HL-60 (cell line): ENCODE data around the gene KLRC1.
"Not testable (repeated sequence)": the region's sequence is repeated elsewhere in the genome, so short reads cannot be mapped to it uniquely, and the experiment has no call there.

Experiments
- GABPA ChIP-seq: IDR thresholded peaks from 2 replicates; pipeline ENCODE4 v1.6.1; 2012; ENCODE audit warnings: low read depth
- POLR2AphosphoS5 ChIP-seq: IDR thresholded peaks from 2 replicates; pipeline ENCODE4 v1.6.1; 2012; ENCODE audit warnings: low read depth
- TF ChIP-seq, protein P1 (sequence below): IDR thresholded peaks from one replicate; pipeline ENCODE4 v1.5.1; 2011; ENCODE audit warnings: low read length, control low read depth, inconsistent platforms; ENCODE audit not compliant: insufficient read depth
- TF ChIP-seq, protein P2 (sequence below): IDR thresholded peaks from 2 replicates; pipeline ENCODE4 v1.6.1; 2012; ENCODE audit warnings: low read depth; ENCODE audit not compliant: insufficient replicate concordance

DNA sequence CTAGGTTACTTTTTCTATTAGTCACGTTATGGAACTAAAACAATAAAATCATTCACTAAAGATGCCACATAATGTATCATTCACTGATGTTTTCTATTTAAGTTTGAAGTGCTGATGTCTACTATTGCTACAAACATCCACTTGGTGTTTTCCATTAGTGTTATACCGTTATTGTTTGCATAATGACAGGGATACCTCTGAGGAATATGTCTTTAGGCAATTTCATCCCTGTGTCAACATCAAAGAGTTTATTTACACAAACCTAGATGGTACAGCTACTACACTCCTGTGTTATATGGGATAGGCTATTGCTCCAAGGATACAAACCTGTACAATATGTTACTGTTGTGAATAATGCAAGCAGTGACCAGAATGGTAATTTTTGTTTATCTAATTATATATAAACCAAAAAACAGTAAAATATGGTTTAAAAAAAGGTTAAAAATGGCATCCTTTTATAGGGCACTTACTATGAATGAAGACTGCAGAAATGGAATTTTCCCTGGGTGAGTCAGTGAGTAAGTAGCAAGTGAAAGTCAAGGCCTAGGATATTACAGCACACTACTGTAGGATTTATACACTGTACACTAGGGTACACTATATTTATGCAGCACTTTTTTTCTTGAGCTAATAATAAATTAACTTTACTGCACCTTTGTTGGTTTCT is 13.4 kb downstream of the KLRC1 start:
- not testable (repeated sequence) for TF ChIP-seq POLR2AphosphoS5, GABPA
- TF ChIP-seq, protein P1, sequence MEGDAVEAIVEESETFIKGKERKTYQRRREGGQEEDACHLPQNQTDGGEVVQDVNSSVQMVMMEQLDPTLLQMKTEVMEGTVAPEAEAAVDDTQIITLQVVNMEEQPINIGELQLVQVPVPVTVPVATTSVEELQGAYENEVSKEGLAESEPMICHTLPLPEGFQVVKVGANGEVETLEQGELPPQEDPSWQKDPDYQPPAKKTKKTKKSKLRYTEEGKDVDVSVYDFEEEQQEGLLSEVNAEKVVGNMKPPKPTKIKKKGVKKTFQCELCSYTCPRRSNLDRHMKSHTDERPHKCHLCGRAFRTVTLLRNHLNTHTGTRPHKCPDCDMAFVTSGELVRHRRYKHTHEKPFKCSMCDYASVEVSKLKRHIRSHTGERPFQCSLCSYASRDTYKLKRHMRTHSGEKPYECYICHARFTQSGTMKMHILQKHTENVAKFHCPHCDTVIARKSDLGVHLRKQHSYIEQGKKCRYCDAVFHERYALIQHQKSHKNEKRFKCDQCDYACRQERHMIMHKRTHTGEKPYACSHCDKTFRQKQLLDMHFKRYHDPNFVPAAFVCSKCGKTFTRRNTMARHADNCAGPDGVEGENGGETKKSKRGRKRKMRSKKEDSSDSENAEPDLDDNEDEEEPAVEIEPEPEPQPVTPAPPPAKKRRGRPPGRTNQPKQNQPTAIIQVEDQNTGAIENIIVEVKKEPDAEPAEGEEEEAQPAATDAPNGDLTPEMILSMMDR: not testable (repeated sequence)
- TF ChIP-seq, protein P2, sequence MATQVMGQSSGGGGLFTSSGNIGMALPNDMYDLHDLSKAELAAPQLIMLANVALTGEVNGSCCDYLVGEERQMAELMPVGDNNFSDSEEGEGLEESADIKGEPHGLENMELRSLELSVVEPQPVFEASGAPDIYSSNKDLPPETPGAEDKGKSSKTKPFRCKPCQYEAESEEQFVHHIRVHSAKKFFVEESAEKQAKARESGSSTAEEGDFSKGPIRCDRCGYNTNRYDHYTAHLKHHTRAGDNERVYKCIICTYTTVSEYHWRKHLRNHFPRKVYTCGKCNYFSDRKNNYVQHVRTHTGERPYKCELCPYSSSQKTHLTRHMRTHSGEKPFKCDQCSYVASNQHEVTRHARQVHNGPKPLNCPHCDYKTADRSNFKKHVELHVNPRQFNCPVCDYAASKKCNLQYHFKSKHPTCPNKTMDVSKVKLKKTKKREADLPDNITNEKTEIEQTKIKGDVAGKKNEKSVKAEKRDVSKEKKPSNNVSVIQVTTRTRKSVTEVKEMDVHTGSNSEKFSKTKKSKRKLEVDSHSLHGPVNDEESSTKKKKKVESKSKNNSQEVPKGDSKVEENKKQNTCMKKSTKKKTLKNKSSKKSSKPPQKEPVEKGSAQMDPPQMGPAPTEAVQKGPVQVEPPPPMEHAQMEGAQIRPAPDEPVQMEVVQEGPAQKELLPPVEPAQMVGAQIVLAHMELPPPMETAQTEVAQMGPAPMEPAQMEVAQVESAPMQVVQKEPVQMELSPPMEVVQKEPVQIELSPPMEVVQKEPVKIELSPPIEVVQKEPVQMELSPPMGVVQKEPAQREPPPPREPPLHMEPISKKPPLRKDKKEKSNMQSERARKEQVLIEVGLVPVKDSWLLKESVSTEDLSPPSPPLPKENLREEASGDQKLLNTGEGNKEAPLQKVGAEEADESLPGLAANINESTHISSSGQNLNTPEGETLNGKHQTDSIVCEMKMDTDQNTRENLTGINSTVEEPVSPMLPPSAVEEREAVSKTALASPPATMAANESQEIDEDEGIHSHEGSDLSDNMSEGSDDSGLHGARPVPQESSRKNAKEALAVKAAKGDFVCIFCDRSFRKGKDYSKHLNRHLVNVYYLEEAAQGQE: not testable (repeated sequence)
